Endothelial cell of umbilical vein (primary cell): ENCODE results near the gene ANO4. TPM values are rescaled to one million over a fixed set of nuclear protein-coding genes. Genes with fewer than 3 reads are reported as not detected.

Experiments used
- BruUV-seq: library from RNA; stranded (reverse); fragments of 400-500 nt; replicated peaks from 2 replicates; lab custom pipeline; 2021; lab: Mats Ljungman, UMichigan
- CTCF ChIA-PET: fragments of 300-600, 350-600 bp; sonication (Branson Sonifier 250); formaldehyde crosslinking; loops from one replicate; lab custom pipeline; 2021; ENCODE audit warnings: antibody characterized with exemption, inconsistent platforms; lab: Charles Lee
- POLR2A ChIA-PET: fragments of 300-600, 350-600 bp; sonication (Branson Sonifier 250); formaldehyde crosslinking; loops from one replicate; lab custom pipeline; 2021; ENCODE audit warnings: antibody characterized with exemption, inconsistent platforms; lab: Charles Lee
- DNase-seq: peaks from one replicate; pipeline ENCODE4 v3.0.0-alpha.2; 2011; ENCODE audit warnings: low read depth, low spot score
- FAIRE-seq: peaks from 2 replicates; lab custom pipeline; 2011; peaks lifted over from hg19 to GRCh38; lab: Jason Lieb, UNC
- H2AFZ ChIP-seq: 2 replicates; pipeline ENCODE4 v1.6.0; 2012; ENCODE audit warnings: low read depth, low read length, control low read depth, inconsistent platforms
- H3K27ac ChIP-seq: 2 replicates; pipeline ENCODE4 v1.5.1; 2011; ENCODE audit warnings: low read depth, mild to moderate bottlenecking, control low read depth, low read length, moderate library complexity; ENCODE audit not compliant: insufficient read depth
- H3K27me3 ChIP-seq, 2 experiments: 2 replicates each; pipeline versions ENCODE4 v1.6.0 to v1.6.1; 2011; ENCODE audit warnings: low read length in 2 of 2, mixed read lengths in 1 of 2; ENCODE audit not compliant: control insufficient read depth in 2 of 2, insufficient read depth in 2 of 2
- H3K36me3 ChIP-seq, 2 experiments: 2 replicates in 1 of 2; 3 replicates in 1 of 2; pipeline ENCODE4 v1.5.1; 2011; ENCODE audit warnings: low read length in 2 of 2, mild to moderate bottlenecking in 1 of 2, moderate library complexity in 1 of 2; ENCODE audit not compliant: control insufficient read depth in 2 of 2, insufficient read depth in 2 of 2; ENCODE audit errors: extremely low read depth in 1 of 2
- H3K4me1 ChIP-seq: 3 replicates; pipeline ENCODE4 v1.5.1; 2011; ENCODE audit warnings: mild to moderate bottlenecking, low read length; ENCODE audit not compliant: control insufficient read depth, insufficient read depth; ENCODE audit errors: extremely low read depth
- H3K4me2 ChIP-seq: 2 replicates; pipeline ENCODE4 v1.6.1; 2011; ENCODE audit warnings: low read length, control low read depth, mixed read lengths; ENCODE audit not compliant: insufficient read depth
- H3K4me3 ChIP-seq, 3 experiments: fragments of 200-600 bp in 1 of 3; sonication (generic), shearing (Covaris generic) in 1 of 3; replicated peaks in 1 of 3; 2 replicates each; pipeline ENCODE4 v1.5.1; 2011 to 2016; ENCODE audit warnings: control low read depth in 3 of 3, low read length in 3 of 3, mild to moderate bottlenecking in 2 of 3, inconsistent platforms in 1 of 3, low read depth in 1 of 3, moderate library complexity in 1 of 3; ENCODE audit not compliant: insufficient read depth in 1 of 3
- H3K79me2 ChIP-seq: 2 replicates; pipeline ENCODE4 v1.6.0; 2012; ENCODE audit warnings: low read length, inconsistent platforms; ENCODE audit not compliant: control insufficient read depth, insufficient read depth
- H3K9ac ChIP-seq: replicated peaks from 2 replicates; pipeline ENCODE3; 2011; ENCODE audit warnings: low read length, control low read depth; ENCODE audit not compliant: insufficient read depth; ENCODE audit errors: extremely low read depth
- H3K9me1 ChIP-seq: replicated peaks from 3 replicates; pipeline ENCODE4 v1.6.0; 2011; ENCODE audit warnings: mild to moderate bottlenecking, low read length; ENCODE audit not compliant: control insufficient read depth, insufficient read depth; ENCODE audit errors: extremely low read depth
- H3K9me3 ChIP-seq: replicated peaks from 2 replicates; pipeline ENCODE4 v1.5.1; 2012; ENCODE audit warnings: low read length, inconsistent platforms; ENCODE audit not compliant: control insufficient read depth, insufficient read depth
- H4K20me1 ChIP-seq: replicated peaks from 2 replicates; pipeline ENCODE3; 2011; ENCODE audit warnings: mild to moderate bottlenecking, low read length; ENCODE audit not compliant: control insufficient read depth, insufficient read depth; ENCODE audit errors: extremely low read depth
- EZH2 ChIP-seq: IDR thresholded peaks from 2 replicates; pipeline ENCODE4 v1.6.1; 2012; ENCODE audit warnings: borderline replicate concordance, low read depth, mild to moderate bottlenecking, moderate library complexity, low read length, inconsistent platforms; ENCODE audit not compliant: severe bottlenecking
- FOS ChIP-seq: IDR thresholded peaks from 2 replicates; pipeline ENCODE4 v1.6.1; 2011; ENCODE audit warnings: mild to moderate bottlenecking, low read length, moderate library complexity, borderline replicate concordance; ENCODE audit not compliant: insufficient read depth
- GATA2 ChIP-seq: IDR thresholded peaks from 2 replicates; pipeline ENCODE4 v1.7.0; 2011; ENCODE audit warnings: low read depth, mild to moderate bottlenecking, moderate library complexity, mixed read lengths, low read length; ENCODE audit not compliant: insufficient read length, insufficient read depth
- JUN ChIP-seq: IDR thresholded peaks from 2 replicates; pipeline ENCODE4 v1.6.1; 2011; ENCODE audit warnings: borderline replicate concordance, low read depth; ENCODE audit not compliant: insufficient read length, insufficient read depth
- MYC ChIP-seq: IDR thresholded peaks from one replicate; pipeline ENCODE4 v1.6.1; 2011; ENCODE audit warnings: mild to moderate bottlenecking, low read depth, low read length
- POLR2A ChIP-seq: IDR thresholded peaks from 2 replicates; pipeline ENCODE4 v1.6.1; 2012; ENCODE audit warnings: low read depth, mild to moderate bottlenecking, control low read depth, low read length
- POLR2AphosphoS5 ChIP-seq: IDR thresholded peaks from 2 replicates; pipeline ENCODE4 v1.6.1; 2012; ENCODE audit warnings: low read depth, mild to moderate bottlenecking, control low read depth, low read length, moderate library complexity; ENCODE audit not compliant: insufficient read depth
- dilution Hi-C: fragments of 300-500 bp; cut with MboI; formaldehyde crosslinking; loops from one replicate; pipeline ENCODE4 v1.15.0; 2019; ENCODE audit warnings: low sequenced_read_pairs; ENCODE audit not compliant: extremely low pct_ligation_motif_present
- intact Hi-C: fragments of 100-400 bp; cut with micrococcal nuclease; formaldehyde crosslinking; loops from one replicate; pipeline ENCODE4 v1.10.0; 2022
- polyA plus RNA-seq, 4 experiments: library from polyadenylated mRNA; depleted of rRNA in 3 of 4; stranded (reverse) in 3 of 4; unstranded in 1 of 4; fragments of >200 nt; gene quantifications; 2 replicates each; pipeline versions ENCODE4 v1.2.1 to v1.2.3, GENCODE V29; 2011 to 2012; ENCODE audit warnings: missing spikeins in 1 of 4
- total RNA-seq: library from RNA; stranded (reverse); gene quantifications from 2 replicates; pipeline ENCODE4 v1.2.3, GENCODE V29; 2021
- TF ChIP-seq, protein P1 (sequence below): IDR thresholded peaks from 2 replicates; pipeline ENCODE4 v1.6.1; 2011; ENCODE audit not compliant: insufficient read depth, insufficient read length
- TF ChIP-seq, protein P2 (sequence below), 2 donors: IDR thresholded peaks; 1 replicate in 1 of 2; 2 replicates in 1 of 2; pipeline ENCODE4 v1.5.1; 2011; ENCODE audit warnings: low read length in 2 of 2, mild to moderate bottlenecking in 2 of 2, moderate library complexity in 2 of 2, control low read depth in 1 of 2, inconsistent platforms in 1 of 2, low read depth in 1 of 2; ENCODE audit not compliant: insufficient read depth in 1 of 2; ENCODE audit errors: extremely low read depth in 1 of 2

ANO4 gene
- total and polyA plus RNA-seq, 2 donors (not counting 3 experiments of a cell fraction or from before 2014, with no cell fraction given): 0.25 TPM; not detected in 1

DNA sequence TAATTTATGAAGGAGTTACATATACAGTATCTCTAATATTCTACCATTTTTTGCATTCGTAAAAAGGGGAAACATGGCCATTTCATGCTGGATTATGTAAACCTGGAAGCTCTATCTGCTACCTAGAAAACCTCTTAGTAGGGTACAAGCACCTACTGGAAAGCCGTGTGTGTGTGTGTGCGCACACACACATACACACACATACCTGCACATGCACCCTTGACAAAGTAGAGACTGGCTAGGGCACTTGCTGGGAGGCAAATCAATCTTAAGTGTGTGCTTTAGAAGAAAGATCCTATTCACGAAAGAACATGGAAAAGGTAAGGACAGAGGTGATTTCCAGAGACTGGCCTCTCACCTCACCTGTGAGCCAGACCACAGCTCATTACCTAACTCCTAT is 224.6 kb downstream of the ANO4 start:
- ChIA-PET POLR2A (interaction anchor here (0.6 kb wide), 1 partner anchor 49 kb away, joined by 11 read pairs; no protein-coding TSS in a partner anchor), CTCF (interaction anchor here (1.4 kb wide), 1 partner anchor 93 kb away, joined by 3 read pairs; no protein-coding TSS in a partner anchor)
- Histone ChIP-seq H3K4me3 (no peak overlapping the region), H3K27ac (peak overlapping the region; percentile 51), H3K9ac (no peak overlapping the region), H3K9me1 (no peaks in the 10 kb centered on the region), H4K20me1 (no peaks in the 10 kb centered on the region), H3K36me3 (no peaks in the 10 kb centered on the region), H2AFZ (no peak overlapping the region), H3K9me3 (peaks cover 2% of the 10 kb centered on the region), H3K4me1 (peaks cover 24% of the 10 kb centered on the region), H3K4me2 (no peak overlapping the region), H3K79me2 (no peaks in the 10 kb centered on the region), H3K27me3 (no peaks in the 10 kb centered on the region)
- intact Hi-C loops (no loop called here), dilution Hi-C loops (no loop called here)
- no peak for TF ChIP-seq FOS
- TF ChIP-seq, protein P1, sequence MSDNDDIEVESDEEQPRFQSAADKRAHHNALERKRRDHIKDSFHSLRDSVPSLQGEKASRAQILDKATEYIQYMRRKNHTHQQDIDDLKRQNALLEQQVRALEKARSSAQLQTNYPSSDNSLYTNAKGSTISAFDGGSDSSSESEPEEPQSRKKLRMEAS: no peak
- no peak for TF ChIP-seq POLR2AphosphoS5
- no peak for TF ChIP-seq POLR2A
- no peak for TF ChIP-seq JUN
- TF ChIP-seq GATA2: no peak
- no TSS peak for BruUV-seq
- DNase-seq: no peak
- no peak for FAIRE-seq

DNA sequence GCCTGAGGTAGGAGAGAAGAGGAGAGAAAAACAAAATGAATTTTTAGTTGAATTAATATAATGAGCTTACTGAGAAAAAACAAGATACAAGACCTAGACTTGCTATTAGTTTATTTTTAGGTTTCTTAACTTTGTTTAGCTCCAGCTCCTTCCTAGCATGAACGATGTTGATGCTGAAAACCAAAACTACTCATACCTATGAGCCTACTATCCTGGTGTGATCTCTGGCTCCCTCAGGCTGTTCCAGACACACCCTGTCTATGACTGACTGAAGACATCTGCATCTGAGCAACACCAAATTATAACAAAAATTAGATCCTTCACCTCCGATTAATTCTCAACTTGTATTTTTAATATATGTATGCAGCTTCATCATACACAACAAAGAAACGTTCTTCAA is 225.1 kb downstream of the ANO4 start:
- Histone ChIP-seq H3K27ac (no peak overlapping the region), H3K9ac (no peak overlapping the region), H3K4me1 (peaks cover 24% of the 10 kb centered on the region), H3K79me2 (no peaks in the 10 kb centered on the region), H2AFZ (no peak overlapping the region), H3K9me3 (peaks cover 2% of the 10 kb centered on the region), H3K27me3 (no peaks in the 10 kb centered on the region), H3K4me2 (no peak overlapping the region), H3K36me3 (no peaks in the 10 kb centered on the region), H3K9me1 (no peaks in the 10 kb centered on the region), H3K4me3 (no peak overlapping the region), H4K20me1 (no peaks in the 10 kb centered on the region)
- BruUV-seq: no TSS peak
- dilution Hi-C loops (no loop called here), intact Hi-C loops (loop anchor here (5.0 kb wide), 1 partner anchor 388 kb away; the partner anchor contains the start of gene ARL1)
- FAIRE-seq (no peak), DNase-seq (no peak)
- TF ChIP-seq, protein P1: no peak
- TF ChIP-seq EZH2: no peak
- TF ChIP-seq GATA2: no peak
- TF ChIP-seq FOS: no peak
- no peak for TF ChIP-seq JUN
- no peak for TF ChIP-seq POLR2AphosphoS5
- TF ChIP-seq MYC: no peak
- TF ChIP-seq POLR2A: no peak
- TF ChIP-seq, protein P2, sequence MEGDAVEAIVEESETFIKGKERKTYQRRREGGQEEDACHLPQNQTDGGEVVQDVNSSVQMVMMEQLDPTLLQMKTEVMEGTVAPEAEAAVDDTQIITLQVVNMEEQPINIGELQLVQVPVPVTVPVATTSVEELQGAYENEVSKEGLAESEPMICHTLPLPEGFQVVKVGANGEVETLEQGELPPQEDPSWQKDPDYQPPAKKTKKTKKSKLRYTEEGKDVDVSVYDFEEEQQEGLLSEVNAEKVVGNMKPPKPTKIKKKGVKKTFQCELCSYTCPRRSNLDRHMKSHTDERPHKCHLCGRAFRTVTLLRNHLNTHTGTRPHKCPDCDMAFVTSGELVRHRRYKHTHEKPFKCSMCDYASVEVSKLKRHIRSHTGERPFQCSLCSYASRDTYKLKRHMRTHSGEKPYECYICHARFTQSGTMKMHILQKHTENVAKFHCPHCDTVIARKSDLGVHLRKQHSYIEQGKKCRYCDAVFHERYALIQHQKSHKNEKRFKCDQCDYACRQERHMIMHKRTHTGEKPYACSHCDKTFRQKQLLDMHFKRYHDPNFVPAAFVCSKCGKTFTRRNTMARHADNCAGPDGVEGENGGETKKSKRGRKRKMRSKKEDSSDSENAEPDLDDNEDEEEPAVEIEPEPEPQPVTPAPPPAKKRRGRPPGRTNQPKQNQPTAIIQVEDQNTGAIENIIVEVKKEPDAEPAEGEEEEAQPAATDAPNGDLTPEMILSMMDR (IDR thresholded peaks at IDR 0.05; ENCODE audit: extremely low read depth in 1 of 2, insufficient read depth in 1 of 2, low read depth in 1 of 2, low read length in 2 of 2): no peak
- ChIA-PET POLR2A (interaction anchor here (0.6 kb wide), 1 partner anchor 49 kb away, joined by 11 read pairs; no protein-coding TSS in a partner anchor), CTCF (interaction anchor here (1.4 kb wide), 1 partner anchor 94 kb away, joined by 3 read pairs; no protein-coding TSS in a partner anchor)
